GM23338 (cell line): Measurements from ENCODE around the gene CDK14. TPM values are rescaled to one million over a fixed set of nuclear protein-coding genes. Genes with fewer than 3 reads are reported as not detected.

Experiments used
- ATAC-seq: fragments of 200-7000 bp; cut with Tn5 transposase; 3 replicates; pipeline ENCODE4 v1.9.1; 2020
- DNase-seq: peaks from one replicate; pipeline ENCODE4 v3.0.0-alpha.2; 2015; ENCODE audit warnings: low spot score
- H2AFZ ChIP-seq: fragments of 200-600 bp; sonication (generic); 2 replicates; pipeline ENCODE4 v1.8.0; 2016; ENCODE audit warnings: antibody characterized with exemption, mild to moderate bottlenecking, moderate library complexity
- H3F3A ChIP-seq: fragments of 200-600 bp; sonication (generic); replicated peaks from 2 replicates; pipeline ENCODE4 v1.8.0; 2017; ENCODE audit warnings: antibody characterized with exemption, mixed run types, low read depth
- H3K27ac ChIP-seq: fragments of 200-600 bp; sonication (generic); 2 replicates; pipeline ENCODE4 v1.6.1; 2016; ENCODE audit warnings: low read depth
- H3K27me3 ChIP-seq: fragments of 200-600 bp; sonication (generic); 2 replicates; pipeline ENCODE4 v1.8.0; 2016; ENCODE audit warnings: mild to moderate bottlenecking, mixed run types, moderate library complexity; ENCODE audit not compliant: insufficient read depth
- H3K36me3 ChIP-seq: fragments of 200-600 bp; sonication (generic); 2 replicates; pipeline ENCODE4 v1.8.0; 2016; ENCODE audit warnings: mild to moderate bottlenecking; ENCODE audit not compliant: insufficient read depth
- H3K4me1 ChIP-seq: fragments of 200-600 bp; sonication (generic); 2 replicates; pipeline ENCODE4 v1.8.0; 2016; ENCODE audit warnings: mild to moderate bottlenecking, moderate library complexity; ENCODE audit not compliant: insufficient read depth
- H3K4me2 ChIP-seq: fragments of 200-600 bp; sonication (generic); 2 replicates; pipeline ENCODE4 v1.7.1; 2017; ENCODE audit warnings: mixed run types
- H3K4me3 ChIP-seq: fragments of 200-600 bp; sonication (generic); 2 replicates; pipeline ENCODE4 v1.6.1; 2016; ENCODE audit warnings: mixed run types
- H3K79me2 ChIP-seq: fragments of 200-600 bp; sonication (generic); replicated peaks from 2 replicates; pipeline ENCODE4 v1.8.0; 2017; ENCODE audit warnings: mild to moderate bottlenecking; ENCODE audit not compliant: insufficient read depth
- H3K9me2 ChIP-seq: fragments of 200-600 bp; sonication (generic); 2 replicates; pipeline ENCODE4 v1.8.0; 2017; ENCODE audit not compliant: insufficient read depth
- H4K20me1 ChIP-seq: fragments of 200-600 bp; sonication (generic); replicated peaks from 2 replicates; pipeline ENCODE4 v1.8.0; 2017; ENCODE audit warnings: mild to moderate bottlenecking; ENCODE audit not compliant: insufficient read depth
- H3K27ac Mint-ChIP-seq: 2 replicates; pipeline ENCODE4 v1.8.0; 2020; ENCODE audit warnings: inconsistent platforms, mild to moderate bottlenecking, moderate library complexity, mixed read lengths
- H3K27me3 Mint-ChIP-seq: 3 replicates; pipeline ENCODE4 v1.8.0; 2022; ENCODE audit warnings: low read depth, mild to moderate bottlenecking, moderate library complexity, mixed read lengths, inconsistent platforms; ENCODE audit not compliant: insufficient read depth, poor library complexity
- H3K36me3 Mint-ChIP-seq: 3 replicates; pipeline ENCODE4 v1.8.0; 2021; ENCODE audit warnings: low read depth, mild to moderate bottlenecking, inconsistent platforms, moderate library complexity, mixed read lengths
- H3K4me1 Mint-ChIP-seq: 3 replicates; pipeline ENCODE4 v1.8.0; 2020; ENCODE audit warnings: mild to moderate bottlenecking, inconsistent platforms, mixed read lengths
- H3K4me3 Mint-ChIP-seq: 3 replicates; pipeline ENCODE4 v1.8.0; 2021; ENCODE audit warnings: moderate library complexity, mild to moderate bottlenecking, inconsistent platforms, mixed read lengths
- H3K9me3 Mint-ChIP-seq: 3 replicates; pipeline ENCODE4 v1.8.0; 2020; ENCODE audit warnings: moderate library complexity, mild to moderate bottlenecking, inconsistent platforms, mixed read lengths
- CREB1 ChIP-seq: fragments of 250-450 bp; sonication (Bioruptor Pico); IDR thresholded peaks from 2 replicates; pipeline ENCODE4 v1.5.0; 2020; ENCODE audit warnings: low read depth, mild to moderate bottlenecking, moderate library complexity
- ETS1 ChIP-seq: IDR thresholded peaks from 2 replicates; pipeline ENCODE4 v1.6.1; 2016; ENCODE audit warnings: antibody characterized with exemption
- EZH2 ChIP-seq: fragments of 200-600 bp; sonication (generic); IDR thresholded peaks from one replicate; pipeline ENCODE4 v1.8.0; 2017; ENCODE audit warnings: antibody characterized with exemption, mild to moderate bottlenecking, low read depth; ENCODE audit not compliant: unreplicated experiment
- EZH2phosphoT487 ChIP-seq: fragments of 200-600 bp; sonication (generic); IDR thresholded peaks from one replicate; pipeline ENCODE4 v1.8.1; 2018; ENCODE audit warnings: antibody characterized with exemption; ENCODE audit not compliant: unreplicated experiment
- JUNB ChIP-seq: IDR thresholded peaks from one replicate; pipeline ENCODE4 v1.6.1; 2016; ENCODE audit warnings: antibody characterized with exemption; ENCODE audit not compliant: unreplicated experiment
- NANOG ChIP-seq: IDR thresholded peaks from 2 replicates; pipeline ENCODE4 v1.6.1; 2016; ENCODE audit warnings: antibody characterized with exemption, borderline replicate concordance
- POLR2AphosphoS5 ChIP-seq: IDR thresholded peaks from 2 replicates; pipeline ENCODE4 v1.6.1; 2016; ENCODE audit warnings: antibody characterized with exemption, low read depth
- STAT1 ChIP-seq: IDR thresholded peaks from one replicate; pipeline ENCODE4 v1.6.1; 2016; ENCODE audit warnings: antibody characterized with exemption; ENCODE audit not compliant: unreplicated experiment
- ZNF114 ChIP-seq: fragments of 250-450 bp; sonication (Bioruptor Pico); IDR thresholded peaks from 2 replicates; pipeline ENCODE4 v1.5.0; 2020; ENCODE audit warnings: mild to moderate bottlenecking, moderate library complexity
- ZNF331 ChIP-seq: fragments of 250-450 bp; sonication (Bioruptor Pico); IDR thresholded peaks from 2 replicates; pipeline ENCODE4 v1.5.0; 2020; ENCODE audit warnings: low read depth, mild to moderate bottlenecking, moderate library complexity
- ZNF462 ChIP-seq: fragments of 250-450 bp; sonication (Bioruptor Pico); IDR thresholded peaks from 2 replicates; pipeline ENCODE4 v1.5.0; 2020; ENCODE audit warnings: mild to moderate bottlenecking, moderate library complexity
- polyA plus RNA-seq: library from polyadenylated mRNA; unstranded; fragments of >200 nt; fragmentation: Nextera tagmentation; extraction: Ambion mirVana; gene quantifications from 2 replicates; pipeline ENCODE4 v1.2.1, GENCODE V29; 2016
- total RNA-seq: library from RNA; depleted of rRNA; stranded (reverse); fragments of >200 nt; shearing (Covaris generic); gene quantifications from 2 replicates; pipeline ENCODE4 v1.2.3, GENCODE V29; 2014
- TF ChIP-seq, protein P1 (sequence below): IDR thresholded peaks from one replicate; pipeline ENCODE4 v1.6.1; 2018; ENCODE audit warnings: antibody characterized with exemption; ENCODE audit not compliant: unreplicated experiment
- TF ChIP-seq, protein P2 (sequence below), 2 experiments: fragments of 200-600 bp in 1 of 2; sonication (generic) in 1 of 2; conservative IDR thresholded peaks; 2 replicates each; pipeline versions ENCODE4 v1.5.1 to v1.6.1; 2016 to 2017; ENCODE audit warnings: antibody characterized with exemption in 2 of 2, low read depth in 2 of 2, mild to moderate bottlenecking in 2 of 2, moderate library complexity in 1 of 2

CDK14 gene
- total and polyA plus RNA-seq, 2 experiments from 2014 or later: 11.2 to 24.0 TPM

DNA sequence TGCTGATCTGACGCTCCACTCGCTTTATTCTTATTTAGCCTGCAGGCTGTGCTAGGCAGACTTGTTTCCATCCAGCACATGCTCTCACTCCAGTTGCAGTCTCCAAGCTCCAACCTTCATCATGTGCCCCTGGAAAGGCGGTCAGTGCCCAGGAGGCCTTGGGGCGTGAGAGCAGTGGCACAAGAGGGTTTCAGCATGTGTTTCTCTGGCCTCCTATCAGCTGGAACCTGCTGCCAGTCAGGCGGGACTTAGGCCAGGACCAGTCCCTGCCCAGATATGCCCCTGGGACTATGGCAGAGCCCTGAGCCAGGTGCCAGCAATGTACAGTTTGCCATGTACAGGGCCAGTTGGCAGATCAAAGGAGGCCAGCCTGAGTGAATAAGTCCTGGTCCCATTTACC, 337.9 kb downstream of the CDK14 start:
- H3K9me2 ChIP-seq: peaks cover 5% of the 10 kb centered on the region; the same call in 1 of the 2 replicates
- no peaks in the 10 kb centered on the region for H3K27me3 ChIP-seq
- ATAC-seq (no peak), DNase-seq (no peak)
- H3K27ac ChIP-seq: no peak overlapping the region
- H3K27me3 Mint-ChIP-seq: no peaks in the 10 kb centered on the region
- H3K79me2 ChIP-seq: no peaks in the 10 kb centered on the region
- TF ChIP-seq EZH2phosphoT487: no peak
- TF ChIP-seq, protein P1, sequence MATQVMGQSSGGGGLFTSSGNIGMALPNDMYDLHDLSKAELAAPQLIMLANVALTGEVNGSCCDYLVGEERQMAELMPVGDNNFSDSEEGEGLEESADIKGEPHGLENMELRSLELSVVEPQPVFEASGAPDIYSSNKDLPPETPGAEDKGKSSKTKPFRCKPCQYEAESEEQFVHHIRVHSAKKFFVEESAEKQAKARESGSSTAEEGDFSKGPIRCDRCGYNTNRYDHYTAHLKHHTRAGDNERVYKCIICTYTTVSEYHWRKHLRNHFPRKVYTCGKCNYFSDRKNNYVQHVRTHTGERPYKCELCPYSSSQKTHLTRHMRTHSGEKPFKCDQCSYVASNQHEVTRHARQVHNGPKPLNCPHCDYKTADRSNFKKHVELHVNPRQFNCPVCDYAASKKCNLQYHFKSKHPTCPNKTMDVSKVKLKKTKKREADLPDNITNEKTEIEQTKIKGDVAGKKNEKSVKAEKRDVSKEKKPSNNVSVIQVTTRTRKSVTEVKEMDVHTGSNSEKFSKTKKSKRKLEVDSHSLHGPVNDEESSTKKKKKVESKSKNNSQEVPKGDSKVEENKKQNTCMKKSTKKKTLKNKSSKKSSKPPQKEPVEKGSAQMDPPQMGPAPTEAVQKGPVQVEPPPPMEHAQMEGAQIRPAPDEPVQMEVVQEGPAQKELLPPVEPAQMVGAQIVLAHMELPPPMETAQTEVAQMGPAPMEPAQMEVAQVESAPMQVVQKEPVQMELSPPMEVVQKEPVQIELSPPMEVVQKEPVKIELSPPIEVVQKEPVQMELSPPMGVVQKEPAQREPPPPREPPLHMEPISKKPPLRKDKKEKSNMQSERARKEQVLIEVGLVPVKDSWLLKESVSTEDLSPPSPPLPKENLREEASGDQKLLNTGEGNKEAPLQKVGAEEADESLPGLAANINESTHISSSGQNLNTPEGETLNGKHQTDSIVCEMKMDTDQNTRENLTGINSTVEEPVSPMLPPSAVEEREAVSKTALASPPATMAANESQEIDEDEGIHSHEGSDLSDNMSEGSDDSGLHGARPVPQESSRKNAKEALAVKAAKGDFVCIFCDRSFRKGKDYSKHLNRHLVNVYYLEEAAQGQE: no peak
- no peak for TF ChIP-seq ZNF331 (CRISPR knock-in tag)
- TF ChIP-seq ZNF462 (CRISPR knock-in tag): no peak
- no peak for TF ChIP-seq POLR2AphosphoS5
- TF ChIP-seq STAT1: no peak
- no peak for TF ChIP-seq NANOG
- TF ChIP-seq EZH2: no peak
- no peak for TF ChIP-seq ZNF114 (CRISPR knock-in tag)
- TF ChIP-seq, protein P2, sequence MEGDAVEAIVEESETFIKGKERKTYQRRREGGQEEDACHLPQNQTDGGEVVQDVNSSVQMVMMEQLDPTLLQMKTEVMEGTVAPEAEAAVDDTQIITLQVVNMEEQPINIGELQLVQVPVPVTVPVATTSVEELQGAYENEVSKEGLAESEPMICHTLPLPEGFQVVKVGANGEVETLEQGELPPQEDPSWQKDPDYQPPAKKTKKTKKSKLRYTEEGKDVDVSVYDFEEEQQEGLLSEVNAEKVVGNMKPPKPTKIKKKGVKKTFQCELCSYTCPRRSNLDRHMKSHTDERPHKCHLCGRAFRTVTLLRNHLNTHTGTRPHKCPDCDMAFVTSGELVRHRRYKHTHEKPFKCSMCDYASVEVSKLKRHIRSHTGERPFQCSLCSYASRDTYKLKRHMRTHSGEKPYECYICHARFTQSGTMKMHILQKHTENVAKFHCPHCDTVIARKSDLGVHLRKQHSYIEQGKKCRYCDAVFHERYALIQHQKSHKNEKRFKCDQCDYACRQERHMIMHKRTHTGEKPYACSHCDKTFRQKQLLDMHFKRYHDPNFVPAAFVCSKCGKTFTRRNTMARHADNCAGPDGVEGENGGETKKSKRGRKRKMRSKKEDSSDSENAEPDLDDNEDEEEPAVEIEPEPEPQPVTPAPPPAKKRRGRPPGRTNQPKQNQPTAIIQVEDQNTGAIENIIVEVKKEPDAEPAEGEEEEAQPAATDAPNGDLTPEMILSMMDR (conservative IDR thresholded peaks at IDR 0.05; ENCODE audit: low read depth in 2 of 2): no peak
- no peak for TF ChIP-seq JUNB
- no peak for TF ChIP-seq ETS1
- TF ChIP-seq CREB1: no peak
- H3K4me3 ChIP-seq: no peak overlapping the region
- peaks cover 3% of the 10 kb centered on the region; the same call in 2 of the 3 replicates for H3K36me3 Mint-ChIP-seq
- peaks cover 6% of the 10 kb centered on the region; the same call in 2 of the 3 replicates for H3K4me1 Mint-ChIP-seq
- no peak overlapping the region for H3K4me3 Mint-ChIP-seq
- no peak overlapping the region for H3K4me2 ChIP-seq
- H3K9me3 Mint-ChIP-seq: peaks cover 1% of the 10 kb centered on the region; the same call in 1 of the 3 replicates
- H3K4me1 ChIP-seq: no peaks in the 10 kb centered on the region
- H2AFZ ChIP-seq: no peak overlapping the region
- H3K36me3 ChIP-seq: 0 out of 2 replicates have a peak, but pooled peaks cover 2% of the 10 kb centered on the region
- no peaks in the 10 kb centered on the region for H4K20me1 ChIP-seq
- no peaks in the 10 kb centered on the region for H3F3A ChIP-seq
- H3K27ac Mint-ChIP-seq: no peak overlapping the region; the same call in 1 of the 2 replicates
